Measurements from ENCODE around the gene NFILZ. TPM values are rescaled to one million over a fixed set of nuclear protein-coding genes. Genes with fewer than 3 reads are reported as not detected.

The NFILZ gene
- total and polyA plus RNA-seq, 2 of the 8 experiments (the other 6 are each of a cell fraction or from before 2014, with no cell fraction given) = not detected

DNA sequence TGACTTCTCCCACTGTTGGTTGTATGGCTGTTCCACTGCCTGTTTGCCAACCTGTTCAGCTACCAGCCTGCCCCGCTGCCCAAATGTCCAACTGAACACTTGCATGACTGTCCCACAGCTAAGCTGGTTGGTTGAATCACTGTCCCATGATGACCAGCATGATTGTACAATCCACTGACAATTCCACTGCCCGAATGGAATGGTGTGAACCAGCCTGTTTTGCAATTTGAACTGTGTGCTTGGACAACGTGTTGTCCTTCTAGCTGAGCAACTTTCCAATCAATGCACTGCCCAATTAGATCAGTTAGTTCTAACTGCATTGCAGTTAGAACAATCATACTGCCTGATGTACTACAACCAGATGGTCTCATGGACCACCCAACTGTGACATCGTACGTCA is 28.6 kb upstream of the NFILZ start (continued):
- TF ChIP-seq RAD21 (IDR thresholded peaks at IDR 0.05 in 1 of 2, conservative IDR thresholded peaks at IDR 0.05 in 1 of 2; ENCODE audit: low read depth in 2 of 2, low read length in 2 of 2) (no peak), CHD2 (IDR thresholded peaks at IDR 0.05; ENCODE audit: low read length) (no peak)
- TF ChIP-seq, protein P1, sequence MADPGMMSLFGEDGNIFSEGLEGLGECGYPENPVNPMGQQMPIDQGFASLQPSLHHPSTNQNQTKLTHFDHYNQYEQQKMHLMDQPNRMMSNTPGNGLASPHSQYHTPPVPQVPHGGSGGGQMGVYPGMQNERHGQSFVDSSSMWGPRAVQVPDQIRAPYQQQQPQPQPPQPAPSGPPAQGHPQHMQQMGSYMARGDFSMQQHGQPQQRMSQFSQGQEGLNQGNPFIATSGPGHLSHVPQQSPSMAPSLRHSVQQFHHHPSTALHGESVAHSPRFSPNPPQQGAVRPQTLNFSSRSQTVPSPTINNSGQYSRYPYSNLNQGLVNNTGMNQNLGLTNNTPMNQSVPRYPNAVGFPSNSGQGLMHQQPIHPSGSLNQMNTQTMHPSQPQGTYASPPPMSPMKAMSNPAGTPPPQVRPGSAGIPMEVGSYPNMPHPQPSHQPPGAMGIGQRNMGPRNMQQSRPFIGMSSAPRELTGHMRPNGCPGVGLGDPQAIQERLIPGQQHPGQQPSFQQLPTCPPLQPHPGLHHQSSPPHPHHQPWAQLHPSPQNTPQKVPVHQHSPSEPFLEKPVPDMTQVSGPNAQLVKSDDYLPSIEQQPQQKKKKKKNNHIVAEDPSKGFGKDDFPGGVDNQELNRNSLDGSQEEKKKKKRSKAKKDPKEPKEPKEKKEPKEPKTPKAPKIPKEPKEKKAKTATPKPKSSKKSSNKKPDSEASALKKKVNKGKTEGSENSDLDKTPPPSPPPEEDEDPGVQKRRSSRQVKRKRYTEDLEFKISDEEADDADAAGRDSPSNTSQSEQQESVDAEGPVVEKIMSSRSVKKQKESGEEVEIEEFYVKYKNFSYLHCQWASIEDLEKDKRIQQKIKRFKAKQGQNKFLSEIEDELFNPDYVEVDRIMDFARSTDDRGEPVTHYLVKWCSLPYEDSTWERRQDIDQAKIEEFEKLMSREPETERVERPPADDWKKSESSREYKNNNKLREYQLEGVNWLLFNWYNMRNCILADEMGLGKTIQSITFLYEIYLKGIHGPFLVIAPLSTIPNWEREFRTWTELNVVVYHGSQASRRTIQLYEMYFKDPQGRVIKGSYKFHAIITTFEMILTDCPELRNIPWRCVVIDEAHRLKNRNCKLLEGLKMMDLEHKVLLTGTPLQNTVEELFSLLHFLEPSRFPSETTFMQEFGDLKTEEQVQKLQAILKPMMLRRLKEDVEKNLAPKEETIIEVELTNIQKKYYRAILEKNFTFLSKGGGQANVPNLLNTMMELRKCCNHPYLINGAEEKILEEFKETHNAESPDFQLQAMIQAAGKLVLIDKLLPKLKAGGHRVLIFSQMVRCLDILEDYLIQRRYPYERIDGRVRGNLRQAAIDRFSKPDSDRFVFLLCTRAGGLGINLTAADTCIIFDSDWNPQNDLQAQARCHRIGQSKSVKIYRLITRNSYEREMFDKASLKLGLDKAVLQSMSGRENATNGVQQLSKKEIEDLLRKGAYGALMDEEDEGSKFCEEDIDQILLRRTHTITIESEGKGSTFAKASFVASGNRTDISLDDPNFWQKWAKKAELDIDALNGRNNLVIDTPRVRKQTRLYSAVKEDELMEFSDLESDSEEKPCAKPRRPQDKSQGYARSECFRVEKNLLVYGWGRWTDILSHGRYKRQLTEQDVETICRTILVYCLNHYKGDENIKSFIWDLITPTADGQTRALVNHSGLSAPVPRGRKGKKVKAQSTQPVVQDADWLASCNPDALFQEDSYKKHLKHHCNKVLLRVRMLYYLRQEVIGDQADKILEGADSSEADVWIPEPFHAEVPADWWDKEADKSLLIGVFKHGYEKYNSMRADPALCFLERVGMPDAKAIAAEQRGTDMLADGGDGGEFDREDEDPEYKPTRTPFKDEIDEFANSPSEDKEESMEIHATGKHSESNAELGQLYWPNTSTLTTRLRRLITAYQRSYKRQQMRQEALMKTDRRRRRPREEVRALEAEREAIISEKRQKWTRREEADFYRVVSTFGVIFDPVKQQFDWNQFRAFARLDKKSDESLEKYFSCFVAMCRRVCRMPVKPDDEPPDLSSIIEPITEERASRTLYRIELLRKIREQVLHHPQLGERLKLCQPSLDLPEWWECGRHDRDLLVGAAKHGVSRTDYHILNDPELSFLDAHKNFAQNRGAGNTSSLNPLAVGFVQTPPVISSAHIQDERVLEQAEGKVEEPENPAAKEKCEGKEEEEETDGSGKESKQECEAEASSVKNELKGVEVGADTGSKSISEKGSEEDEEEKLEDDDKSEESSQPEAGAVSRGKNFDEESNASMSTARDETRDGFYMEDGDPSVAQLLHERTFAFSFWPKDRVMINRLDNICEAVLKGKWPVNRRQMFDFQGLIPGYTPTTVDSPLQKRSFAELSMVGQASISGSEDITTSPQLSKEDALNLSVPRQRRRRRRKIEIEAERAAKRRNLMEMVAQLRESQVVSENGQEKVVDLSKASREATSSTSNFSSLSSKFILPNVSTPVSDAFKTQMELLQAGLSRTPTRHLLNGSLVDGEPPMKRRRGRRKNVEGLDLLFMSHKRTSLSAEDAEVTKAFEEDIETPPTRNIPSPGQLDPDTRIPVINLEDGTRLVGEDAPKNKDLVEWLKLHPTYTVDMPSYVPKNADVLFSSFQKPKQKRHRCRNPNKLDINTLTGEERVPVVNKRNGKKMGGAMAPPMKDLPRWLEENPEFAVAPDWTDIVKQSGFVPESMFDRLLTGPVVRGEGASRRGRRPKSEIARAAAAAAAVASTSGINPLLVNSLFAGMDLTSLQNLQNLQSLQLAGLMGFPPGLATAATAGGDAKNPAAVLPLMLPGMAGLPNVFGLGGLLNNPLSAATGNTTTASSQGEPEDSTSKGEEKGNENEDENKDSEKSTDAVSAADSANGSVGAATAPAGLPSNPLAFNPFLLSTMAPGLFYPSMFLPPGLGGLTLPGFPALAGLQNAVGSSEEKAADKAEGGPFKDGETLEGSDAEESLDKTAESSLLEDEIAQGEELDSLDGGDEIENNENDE (IDR thresholded peaks at IDR 0.05; ENCODE audit: insufficient replicate concordance, low read length) = no peak

Data from H1 (cell line).